HEK293 (cell line): ENCODE measurements around the gene GNG12.
A peak's percentile ranks its signal among the peaks of the same experiment; 100 is the strongest.
"Not testable (repeated sequence)": the region's sequence is repeated elsewhere in the genome, so short reads cannot be mapped to it uniquely, and the experiment has no call there.

Source experiments
- CTCF ChIA-PET: fragments of 350-600 bp; formaldehyde crosslinking; extraction: SDS; loops from one replicate; lab custom pipeline; 2021; ENCODE audit warnings: antibody characterized with exemption; lab: Yijun Ruan, JAX
- POLR2A ChIA-PET: fragments of 300-600 bp; formaldehyde crosslinking; extraction: SDS; loops from one replicate; lab custom pipeline; 2020; ENCODE audit warnings: antibody characterized with exemption, inconsistent platforms; lab: Yijun Ruan, JAX
- H3K27ac ChIP-seq: fragments of 200-500 bp; sonication (Bioruptor generic); 2 replicates; pipeline ENCODE4 v1.5.1; 2014; ENCODE audit warnings: low read depth, low read length, control low read depth, inconsistent platforms; ENCODE audit errors: extremely low read depth
- H3K36me3 ChIP-seq, 2 experiments: fragments of 200-500 bp in 1 of 2; sonication (Bioruptor generic) in 1 of 2; 1 replicate in 1 of 2; 2 replicates in 1 of 2; pipeline ENCODE4 v1.5.1; 2014 to 2017; ENCODE audit warnings: inconsistent platforms in 2 of 2, low read length in 2 of 2; ENCODE audit not compliant: control insufficient read depth in 2 of 2, insufficient read depth in 1 of 2
- H3K4me1 ChIP-seq: fragments of 200-500 bp; sonication (Bioruptor generic); 2 replicates; pipeline ENCODE4 v1.5.1; 2014; ENCODE audit warnings: mild to moderate bottlenecking, low read length, inconsistent platforms; ENCODE audit not compliant: control insufficient read depth, insufficient read depth
- H3K4me3 ChIP-seq: 2 replicates; pipeline ENCODE4 v1.5.1; 2011; ENCODE audit warnings: low read depth, mild to moderate bottlenecking, control low read depth, low read length, moderate library complexity
- H3K9me3 ChIP-seq: fragments of 200-500 bp; sonication (Bioruptor generic); 2 replicates; pipeline ENCODE4 v1.5.1; 2014; ENCODE audit warnings: low read depth, low read length, inconsistent platforms; ENCODE audit not compliant: control insufficient read depth, insufficient read depth
- EGR2 ChIP-seq: fragments of 450-650 bp; formaldehyde crosslinking; IDR thresholded peaks from 2 replicates; pipeline ENCODE4 v1.5.1; 2016; ENCODE audit warnings: low read depth, missing biosample characterization, missing genetic modification characterization
- PRDM1 ChIP-seq: fragments of 450-650 bp; formaldehyde crosslinking; IDR thresholded peaks from 2 replicates; pipeline ENCODE4; 2016; ENCODE audit warnings: missing biosample characterization, missing genetic modification characterization
- RBAK ChIP-seq: fragments of 450-650 bp; formaldehyde crosslinking; IDR thresholded peaks from 2 replicates; pipeline ENCODE4 v1.5.1; 2016; ENCODE audit warnings: missing biosample characterization, missing genetic modification characterization
- SP3 ChIP-seq: fragments of 450-650 bp; formaldehyde crosslinking; IDR thresholded peaks from 2 replicates; pipeline ENCODE4 v1.5.1; 2016; ENCODE audit warnings: missing biosample characterization, missing genetic modification characterization
- WT1 ChIP-seq: fragments of 450-650 bp; formaldehyde crosslinking; IDR thresholded peaks from 2 replicates; pipeline ENCODE4 v1.5.1; 2016; ENCODE audit warnings: missing biosample characterization, missing genetic modification characterization
- ZBTB1 ChIP-seq: fragments of 450-650 bp; formaldehyde crosslinking; IDR thresholded peaks from 2 replicates; pipeline ENCODE4 v1.5.1; 2016; ENCODE audit warnings: missing biosample characterization, missing genetic modification characterization
- ZBTB17 ChIP-seq: fragments of 450-650 bp; formaldehyde crosslinking; IDR thresholded peaks from 2 replicates; pipeline ENCODE4 v1.5.1; 2016; ENCODE audit warnings: missing biosample characterization, missing genetic modification characterization
- ZFHX2 ChIP-seq: fragments of 450-650 bp; formaldehyde crosslinking; conservative IDR thresholded peaks from 2 replicates; pipeline ENCODE4 v1.5.1; 2016; ENCODE audit warnings: missing biosample characterization, missing genetic modification characterization
- ZFP69B ChIP-seq: fragments of 450-650 bp; formaldehyde crosslinking; IDR thresholded peaks from 2 replicates; pipeline ENCODE4 v1.5.1; 2016; ENCODE audit warnings: missing biosample characterization, missing genetic modification characterization
- ZNF138 ChIP-seq: fragments of 450-650 bp; formaldehyde crosslinking; IDR thresholded peaks from 2 replicates; pipeline ENCODE4 v1.5.1; 2016; ENCODE audit warnings: missing biosample characterization, missing genetic modification characterization, borderline replicate concordance
- ZNF16 ChIP-seq: fragments of 450-650 bp; formaldehyde crosslinking; IDR thresholded peaks from 2 replicates; pipeline ENCODE4 v1.5.1; 2016; ENCODE audit warnings: low read depth, missing biosample characterization, missing genetic modification characterization
- ZNF24 ChIP-seq: fragments of 450-650 bp; formaldehyde crosslinking; IDR thresholded peaks from 2 replicates; pipeline ENCODE4 v1.5.1; 2016; ENCODE audit warnings: missing biosample characterization, missing genetic modification characterization
- ZNF600 ChIP-seq: fragments of 450-650 bp; formaldehyde crosslinking; IDR thresholded peaks from 2 replicates; pipeline ENCODE4 v1.5.1; 2016; ENCODE audit warnings: missing biosample characterization, missing genetic modification characterization
- TF ChIP-seq, protein P1 (sequence below): fragments of 450-650 bp; formaldehyde crosslinking; optimal IDR thresholded peaks from 2 replicates; pipeline ENCODE3; 2016; ENCODE audit warnings: missing biosample characterization, mild to moderate bottlenecking, missing genetic modification characterization

The GNG12 gene

DNA sequence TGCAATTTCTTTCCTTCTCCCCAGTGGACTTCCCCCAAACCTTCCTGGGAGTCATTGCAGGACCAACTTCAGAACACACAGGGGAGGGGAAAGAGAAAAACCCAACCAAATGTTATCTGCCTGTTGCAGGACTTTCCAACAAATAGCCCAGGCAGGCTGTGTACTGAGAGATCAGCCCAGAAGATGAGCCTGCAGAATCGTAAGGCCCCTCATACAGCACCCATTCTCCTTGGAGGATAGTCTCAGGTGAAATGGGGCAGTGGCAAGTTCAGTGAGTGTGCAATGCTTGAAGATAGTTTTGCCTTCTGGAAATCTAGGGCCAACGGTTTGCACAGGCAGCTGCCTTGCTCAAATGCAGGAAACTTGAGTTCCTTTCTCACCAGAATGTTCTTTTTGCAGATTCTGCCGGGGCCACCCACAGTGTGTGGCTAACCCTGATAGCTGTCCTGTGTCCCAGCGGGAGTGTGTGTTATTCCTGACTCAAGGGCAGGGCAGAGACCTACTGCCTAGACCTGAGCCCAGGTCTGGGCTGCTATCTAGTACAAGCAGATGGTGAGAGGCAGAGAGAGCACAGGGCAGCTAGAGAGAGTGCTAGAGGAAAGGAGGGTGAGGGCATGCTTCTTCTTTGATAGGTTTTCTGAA is 99.5 kb downstream of the GNG12 start:
- ChIA-PET POLR2A (interaction anchor here (1.1 kb wide), 1 partner anchor 49 kb away, joined by 4 read pairs; the partner anchor contains the start of gene GADD45A), CTCF (no interaction called here)
- Histone ChIP-seq H3K4me3 (no peak overlapping the region), H3K4me1 (peaks cover 5% of the 10 kb centered on the region; the same call in 1 of the 2 replicates), H3K9me3 (no peaks in the 10 kb centered on the region), H3K36me3 (no peaks in the 10 kb centered on the region)
- no peak for TF ChIP-seq WT1 (tag by site-specific recombination)
- TF ChIP-seq ZNF16 (tag by site-specific recombination) = 0 out of 2 replicates have a peak, but pooled peaks have one; percentile 34
- TF ChIP-seq, all 188 proteins: peak for 1
- no peak overlapping the region for H3K27ac ChIP-seq

DNA sequence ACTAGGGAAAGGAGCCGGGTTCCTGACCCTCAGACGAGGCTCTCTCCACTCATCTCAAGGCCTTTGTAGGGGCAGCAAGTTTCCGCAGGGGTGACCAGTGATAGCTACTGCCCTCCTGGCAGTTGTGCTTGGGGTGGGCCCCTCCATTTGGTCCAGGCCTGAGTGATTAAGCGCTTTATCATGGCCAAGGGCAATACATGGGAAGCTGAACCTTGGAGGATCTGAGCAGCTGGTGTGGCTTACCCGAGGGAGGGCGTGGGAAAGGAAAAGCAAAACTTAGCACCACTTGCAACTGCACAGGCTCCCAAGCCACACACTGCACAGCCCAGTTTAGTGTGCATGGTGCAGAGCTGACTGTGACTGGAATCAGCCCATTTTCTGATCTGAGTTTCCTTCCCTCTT is 100.5 kb downstream of the GNG12 start:
- Histone ChIP-seq H3K9me3 (no peaks in the 10 kb centered on the region), H3K27ac (no peak overlapping the region), H3K36me3 (no peaks in the 10 kb centered on the region), H3K4me1 (peaks cover 5% of the 10 kb centered on the region; the same call in 1 of the 2 replicates), H3K4me3 (no peak overlapping the region)
- ChIA-PET POLR2A (interaction anchor here (3.3 kb wide), 1 partner anchor 48 kb away, joined by 8 read pairs; the partner anchor contains the start of gene GADD45A), CTCF (interaction anchor here (1.0 to 1.2 kb wide), 2 partner anchors 28 to 192 kb away, joined by 3 to 4 read pairs; no protein-coding TSS in a partner anchor)
- TF ChIP-seq ZFP69B (peak; percentile 27; the same call in 1 of the 2 replicates), ZBTB17 (tag by site-specific recombination) (no peak)

DNA sequence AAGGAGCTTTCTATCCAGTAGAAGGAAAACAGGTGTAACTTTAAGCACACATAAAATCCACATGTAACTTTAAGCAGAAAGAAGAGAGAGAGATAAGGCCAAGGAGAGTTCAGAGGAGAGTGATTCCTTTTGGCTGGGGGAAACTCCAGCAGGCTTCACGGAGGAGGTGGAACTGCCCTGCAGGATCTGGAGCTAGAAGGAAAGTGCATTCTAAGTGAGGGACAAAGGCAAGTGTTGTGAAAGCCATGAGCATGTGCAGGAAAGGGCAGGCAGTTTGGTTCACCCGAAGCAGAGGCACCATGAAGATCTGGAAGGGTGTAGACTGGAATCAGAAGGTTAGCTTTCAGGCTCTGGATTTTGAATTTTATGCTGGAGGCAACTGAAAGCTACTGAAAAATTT is 101.9 kb downstream of the GNG12 start:
- Histone ChIP-seq H3K27ac (no peak overlapping the region), H3K4me3 (no peak overlapping the region), H3K36me3 (no peaks in the 10 kb centered on the region), H3K4me1 (peaks cover 3% of the 10 kb centered on the region; the same call in 1 of the 2 replicates), H3K9me3 (no peaks in the 10 kb centered on the region)
- ChIA-PET POLR2A (interaction anchor here (3.3 kb wide), 1 partner anchor 46 kb away, joined by 8 read pairs; the partner anchor contains the start of gene GADD45A), CTCF (interaction anchor here (0.6 kb wide), 1 partner anchor 16 kb away, joined by 3 read pairs; no protein-coding TSS in a partner anchor)
- TF ChIP-seq, protein P1, sequence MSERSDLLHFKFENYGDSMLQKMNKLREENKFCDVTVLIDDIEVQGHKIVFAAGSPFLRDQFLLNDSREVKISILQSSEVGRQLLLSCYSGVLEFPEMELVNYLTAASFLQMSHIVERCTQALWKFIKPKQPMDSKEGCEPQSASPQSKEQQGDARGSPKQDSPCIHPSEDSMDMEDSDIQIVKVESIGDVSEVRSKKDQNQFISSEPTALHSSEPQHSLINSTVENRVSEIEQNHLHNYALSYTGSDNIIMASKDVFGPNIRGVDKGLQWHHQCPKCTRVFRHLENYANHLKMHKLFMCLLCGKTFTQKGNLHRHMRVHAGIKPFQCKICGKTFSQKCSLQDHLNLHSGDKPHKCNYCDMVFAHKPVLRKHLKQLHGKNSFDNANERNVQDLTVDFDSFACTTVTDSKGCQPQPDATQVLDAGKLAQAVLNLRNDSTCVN (tag by site-specific recombination) = no peak
- TF ChIP-seq SP3 (tag by site-specific recombination) = no peak
- TF ChIP-seq ZNF138 (tag by site-specific recombination) = no peak
- no peak for TF ChIP-seq RBAK (tag by site-specific recombination)
- TF ChIP-seq PRDM1 = peak; percentile 47; the same call in 1 of the 2 replicates
- no peak for TF ChIP-seq ZBTB1 (tag by site-specific recombination)
- peak; percentile 64; the same call in 1 of the 2 replicates for TF ChIP-seq ZNF600 (tag by site-specific recombination)
- no peak for TF ChIP-seq ZNF24 (tag by site-specific recombination)
- TF ChIP-seq, all 188 proteins: peak for 2

DNA sequence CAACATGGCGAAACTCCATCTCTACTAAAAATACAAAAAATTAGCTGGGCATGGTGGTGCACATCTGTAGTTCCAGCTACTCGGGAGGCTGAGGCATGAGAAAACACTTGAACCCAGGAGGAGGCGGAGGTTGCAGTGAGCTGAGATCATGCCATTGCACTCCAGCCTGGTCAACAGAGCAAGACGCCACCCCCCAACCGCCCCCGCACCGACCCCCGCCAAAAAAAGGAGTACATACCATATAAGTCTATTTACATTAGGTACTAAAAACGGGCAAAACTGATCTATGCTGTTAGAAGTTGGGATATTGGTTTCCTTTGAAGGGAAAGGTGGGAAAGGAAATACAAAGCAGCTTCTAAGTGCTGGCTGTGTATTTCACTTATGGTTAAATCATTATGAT is 103.0 kb downstream of the GNG12 start:
- not testable (repeated sequence) for H3K36me3 ChIP-seq, H3K4me1 ChIP-seq, H3K27ac ChIP-seq, H3K9me3 ChIP-seq, H3K4me3 ChIP-seq
- TF ChIP-seq ZFHX2 = peak; percentile 29; the same call in 1 of the 2 replicates
- TF ChIP-seq EGR2 (tag by site-specific recombination) = 0 out of 2 replicates have a peak, but pooled peaks have one; percentile 6
- ChIA-PET POLR2A (interaction anchor here (3.3 kb wide), 1 partner anchor 45 kb away, joined by 8 read pairs; the partner anchor contains the start of gene GADD45A), CTCF (interaction anchor here (0.8 kb wide), 1 partner anchor 10 kb away, joined by 4 read pairs; no protein-coding TSS in a partner anchor)
